Stimulated activated naive CD8-positive, alpha-beta T cell treated with anti-CD3 and anti-CD28 coated beads, Interleukin-15, amount 100 ng/mL, for 72 hours (primary cell): ENCODE data around the gene FLT3.
"Not testable (repeated sequence)": the region's sequence is repeated elsewhere in the genome, so short reads cannot be mapped to it uniquely, and the experiment has no call there.

Experiments
- ATAC-seq: fragments of 150-1000 bp; cut with Tn5 transposase; 2 replicates; pipeline ENCODE4 v1.10.0; 2021; ENCODE audit warnings: mild to moderate bottlenecking, moderate library complexity
- DNase-seq, 2 donors: peaks; one replicate each; pipeline ENCODE4 v3.0.0; 2021 to 2022
- H3K27ac Mint-ChIP-seq, 2 donors: one replicate each; pipeline ENCODE4 v1.8.0; 2022; ENCODE audit warnings: mild to moderate bottlenecking in 2 of 2, mixed read lengths in 2 of 2, moderate library complexity in 2 of 2
- H3K27me3 Mint-ChIP-seq: one replicate; pipeline ENCODE4 v1.8.0; 2022; ENCODE audit warnings: mixed read lengths
- H3K4me1 Mint-ChIP-seq: one replicate; pipeline ENCODE4 v1.8.0; 2022; ENCODE audit warnings: mild to moderate bottlenecking, mixed read lengths
- H3K4me3 Mint-ChIP-seq, 2 donors: one replicate each; pipeline ENCODE4 v1.8.0; 2022; ENCODE audit warnings: mild to moderate bottlenecking in 2 of 2, mixed read lengths in 2 of 2, moderate library complexity in 1 of 2
- H3K9me3 Mint-ChIP-seq, 2 donors: one replicate each; pipeline ENCODE4 v1.8.0; 2022; ENCODE audit warnings: mixed read lengths in 2 of 2

FLT3 gene

GRCh38 chr13:27968316-27969081 is 131.9 kb downstream of the FLT3 start:
- DNase-seq: no peak
- H3K27me3 Mint-ChIP-seq: peaks cover 99% of the 10 kb centered on the region
- ATAC-seq: peak; percentile 24
- no peak overlapping the region for H3K27ac Mint-ChIP-seq
- peaks cover 45% of the 10 kb centered on the region for H3K4me1 Mint-ChIP-seq
- H3K4me3 Mint-ChIP-seq: peak overlapping the region; percentile 29 to 62
- no peaks in the 10 kb centered on the region for H3K9me3 Mint-ChIP-seq

GRCh38 chr13:27967736-27968315 is 132.6 kb downstream of the FLT3 start:
- DNase-seq: no peak
- H3K27me3 Mint-ChIP-seq: peaks cover 99% of the 10 kb centered on the region
- H3K9me3 Mint-ChIP-seq: no peaks in the 10 kb centered on the region
- H3K4me1 Mint-ChIP-seq: peaks cover 45% of the 10 kb centered on the region
- H3K27ac Mint-ChIP-seq: peak overlapping the region in 1 of 2 donors; percentile 49
- peak overlapping the region; percentile 44 to 66 for H3K4me3 Mint-ChIP-seq
- no peak for ATAC-seq

GRCh38 chr13:27967203-27967735 is 133.1 kb downstream of the FLT3 start:
- Mint-ChIP-seq H3K4me3 (peak overlapping the region in 1 of 2 donors; percentile 66), H3K4me1 (peaks cover 45% of the 10 kb centered on the region), H3K27ac (peak overlapping the region in 1 of 2 donors; percentile 49), H3K27me3 (peaks cover 100% of the 10 kb centered on the region), H3K9me3 (no peaks in the 10 kb centered on the region)
- ATAC-seq (no peak), DNase-seq (no peak)

- Mint-ChIP-seq H3K9me3 (no peaks in the 10 kb centered on the region), H3K4me3 (no peak overlapping the region), H3K4me1 (peaks cover 45% of the 10 kb centered on the region), H3K27ac (no peak overlapping the region), H3K27me3 (peaks cover 100% of the 10 kb centered on the region)
- DNase-seq: no peak
- peak; percentile 30 for ATAC-seq
Measured at GRCh38 chr13:27966641-27967202, 133.7 kb downstream of the FLT3 start.

GRCh38 chr13:27965740-27966640 is 134.4 kb downstream of the FLT3 start:
- DNase-seq: no peak
- no peak overlapping the region for H3K4me3 Mint-ChIP-seq
- peak overlapping the region in 1 of 2 donors; percentile 30 for H3K27ac Mint-ChIP-seq
- H3K27me3 Mint-ChIP-seq: peaks cover 100% of the 10 kb centered on the region
- peaks cover 50% of the 10 kb centered on the region for H3K4me1 Mint-ChIP-seq
- H3K9me3 Mint-ChIP-seq: no peaks in the 10 kb centered on the region
- ATAC-seq: no peak

GRCh38 chr13:27965343-27965739 is 135.0 kb downstream of the FLT3 start:
- ATAC-seq (no peak), DNase-seq (no peak)
- Mint-ChIP-seq H3K9me3 (no peaks in the 10 kb centered on the region), H3K4me1 (peaks cover 51% of the 10 kb centered on the region), H3K27me3 (peaks cover 100% of the 10 kb centered on the region), H3K4me3 (no peak overlapping the region), H3K27ac (peak overlapping the region in 1 of 2 donors; percentile 30)

GRCh38 chr13:27964741-27965323 is 135.5 kb downstream of the FLT3 start:
- Mint-ChIP-seq H3K4me1 (peaks cover 51% of the 10 kb centered on the region), H3K4me3 (no peak overlapping the region), H3K9me3 (no peaks in the 10 kb centered on the region), H3K27ac (no peak overlapping the region), H3K27me3 (peaks cover 100% of the 10 kb centered on the region)
- no peak for ATAC-seq
- no peak for DNase-seq

- H3K9me3 Mint-ChIP-seq: not testable (repeated sequence)
- H3K4me1 Mint-ChIP-seq: peaks cover 45% of the 10 kb centered on the region
Measured at GRCh38 chr13:27964206-27964605, 136.2 kb downstream of the FLT3 start.

GRCh38 chr13:27963491-27963890 is 136.9 kb downstream of the FLT3 start:
- Mint-ChIP-seq H3K9me3 (no peaks in the 10 kb centered on the region), H3K4me1 (peaks cover 40% of the 10 kb centered on the region), H3K27ac (no peak overlapping the region), H3K4me3 (no peak overlapping the region), H3K27me3 (peaks cover 100% of the 10 kb centered on the region)
- ATAC-seq: no peak
- no peak for DNase-seq

More at GRCh38 chr13:27964206-27964605, 136.2 kb downstream of the FLT3 start:
- peaks cover 100% of the 10 kb centered on the region for H3K27me3 Mint-ChIP-seq
- ATAC-seq, H3K4me3 Mint-ChIP-seq, DNase-seq, H3K27ac Mint-ChIP-seq: not testable (repeated sequence)

- Mint-ChIP-seq H3K4me1 (peaks cover 35% of the 10 kb centered on the region), H3K27ac (no peak overlapping the region), H3K4me3 (no peak overlapping the region), H3K27me3 (peaks cover 100% of the 10 kb centered on the region), H3K9me3 (no peaks in the 10 kb centered on the region)
- no peak for DNase-seq
- no peak for ATAC-seq
Measured at GRCh38 chr13:27962982-27963381, 137.4 kb downstream of the FLT3 start.

- no peak for DNase-seq
- Mint-ChIP-seq H3K27me3 (peaks cover 100% of the 10 kb centered on the region), H3K4me3 (no peak overlapping the region), H3K27ac (no peak overlapping the region), H3K9me3 (no peaks in the 10 kb centered on the region), H3K4me1 (peaks cover 28% of the 10 kb centered on the region)
- ATAC-seq: no peak
Measured at GRCh38 chr13:27962128-27962841, 138.1 kb downstream of the FLT3 start.

GRCh38 chr13:27961227-27962085 is 138.9 kb downstream of the FLT3 start:
- DNase-seq (no peak), ATAC-seq (no peak)
- Mint-ChIP-seq H3K27ac (no peak overlapping the region), H3K4me3 (peak overlapping the region; percentile 51 to 67), H3K9me3 (no peaks in the 10 kb centered on the region), H3K4me1 (peaks cover 22% of the 10 kb centered on the region), H3K27me3 (peaks cover 96% of the 10 kb centered on the region)

GRCh38 chr13:27960362-27961226 is 139.8 kb downstream of the FLT3 start:
- H3K27ac Mint-ChIP-seq: no peak overlapping the region
- H3K4me3 Mint-ChIP-seq: peak overlapping the region; percentile 58 to 71
- DNase-seq (peak in 1 of 2 donors; percentile 52), ATAC-seq (peak; percentile 67)
- H3K9me3 Mint-ChIP-seq: no peaks in the 10 kb centered on the region
- peaks cover 17% of the 10 kb centered on the region for H3K4me1 Mint-ChIP-seq
- H3K27me3 Mint-ChIP-seq: peaks cover 96% of the 10 kb centered on the region
